Activated naive CD4-positive, alpha-beta T cell treated with anti-CD3 and anti-CD28 coated beads for 36 hours (primary cell): ENCODE results near the gene GABRG3. TPM values are rescaled to one million over a fixed set of nuclear protein-coding genes. Genes with fewer than 3 reads are reported as not detected.
"Not testable (repeated sequence)": the region's sequence is repeated elsewhere in the genome, so short reads cannot be mapped to it uniquely, and the experiment has no call there.

Experiments used
- CTCF ChIA-PET: fragments of 350-600 bp; sonication (Branson Sonifier 250); formaldehyde crosslinking; loops from one replicate; lab custom pipeline; 2021; ENCODE audit warnings: antibody characterized with exemption; lab: Charles Lee
- DNase-seq: peaks from one replicate; pipeline ENCODE4 v3.0.0-alpha.2; 2020
- H3K27ac Mint-ChIP-seq: one replicate; pipeline ENCODE4 v1.8.0; 2021; ENCODE audit warnings: mild to moderate bottlenecking, mixed read lengths
- H3K27me3 Mint-ChIP-seq: one replicate; pipeline ENCODE4 v1.8.0; 2021; ENCODE audit warnings: low read depth, mixed read lengths
- H3K36me3 Mint-ChIP-seq: one replicate; pipeline ENCODE4 v1.8.0; 2021; ENCODE audit warnings: low read depth, mixed read lengths
- H3K4me1 Mint-ChIP-seq: one replicate; pipeline ENCODE4 v1.8.0; 2021; ENCODE audit warnings: low read depth, mixed read lengths
- H3K4me3 Mint-ChIP-seq: one replicate; pipeline ENCODE4 v1.8.0; 2021; ENCODE audit warnings: mild to moderate bottlenecking, moderate library complexity, mixed read lengths
- H3K9me3 Mint-ChIP-seq: one replicate; pipeline ENCODE4 v1.8.0; 2021; ENCODE audit warnings: mixed read lengths
- intact Hi-C: fragments of 100-400 bp; cut with micrococcal nuclease; formaldehyde crosslinking; loops from one replicate; pipeline ENCODE4 v1.15.1; 2023
- total RNA-seq, 2 experiments: library from RNA; stranded (reverse); gene quantifications; one replicate each; pipeline ENCODE4 v1.2.3, GENCODE V29; 2021

GABRG3 gene
- total RNA-seq, 2 experiments from 2014 or later, result not detected

GRCh38 chr15:27342991-27343390 lies 372.0 kb downstream of the GABRG3 start:
- H3K4me3 Mint-ChIP-seq, result no peak overlapping the region
- no peak overlapping the region for H3K27ac Mint-ChIP-seq
- no peaks in the 10 kb centered on the region for H3K36me3 Mint-ChIP-seq
- H3K9me3 Mint-ChIP-seq, result no peaks in the 10 kb centered on the region
- H3K4me1 Mint-ChIP-seq, result no peaks in the 10 kb centered on the region
- no peak for DNase-seq
- no peaks in the 10 kb centered on the region for H3K27me3 Mint-ChIP-seq
- CTCF ChIA-PET, result no interaction called here
- intact Hi-C loops, result no loop called here

DNA sequence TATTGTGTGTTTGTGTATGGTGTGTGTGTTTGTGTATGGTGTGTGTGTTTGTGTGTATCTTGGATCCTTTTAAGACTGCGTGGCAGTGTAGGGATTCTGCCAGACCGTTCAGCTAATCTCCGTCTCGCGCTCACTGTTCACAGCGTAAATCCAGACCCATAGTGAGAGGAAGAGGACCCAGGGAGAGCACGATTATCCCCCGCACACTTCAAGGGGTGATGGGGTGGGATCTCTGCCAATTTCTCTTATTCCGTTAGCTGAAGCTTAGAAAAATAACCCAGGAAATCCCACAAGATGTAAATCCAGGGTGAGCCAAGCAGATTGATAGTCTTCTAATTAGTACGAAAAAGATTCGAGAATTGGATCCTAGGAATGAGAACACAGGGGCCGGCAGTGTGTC lies 381.2 kb downstream of the GABRG3 start:
- Mint-ChIP-seq H3K27ac (no peak overlapping the region), H3K36me3 (no peaks in the 10 kb centered on the region), H3K9me3 (peaks cover 4% of the 10 kb centered on the region), H3K4me3 (no peak overlapping the region), H3K4me1 (no peaks in the 10 kb centered on the region), H3K27me3 (no peaks in the 10 kb centered on the region)
- CTCF ChIA-PET, result interaction anchor here (0.6 kb wide), 1 partner anchor 9 kb away, joined by 3 read pairs; no protein-coding TSS in a partner anchor
- intact Hi-C loops, result no loop called here
- DNase-seq, result no peak

DNA sequence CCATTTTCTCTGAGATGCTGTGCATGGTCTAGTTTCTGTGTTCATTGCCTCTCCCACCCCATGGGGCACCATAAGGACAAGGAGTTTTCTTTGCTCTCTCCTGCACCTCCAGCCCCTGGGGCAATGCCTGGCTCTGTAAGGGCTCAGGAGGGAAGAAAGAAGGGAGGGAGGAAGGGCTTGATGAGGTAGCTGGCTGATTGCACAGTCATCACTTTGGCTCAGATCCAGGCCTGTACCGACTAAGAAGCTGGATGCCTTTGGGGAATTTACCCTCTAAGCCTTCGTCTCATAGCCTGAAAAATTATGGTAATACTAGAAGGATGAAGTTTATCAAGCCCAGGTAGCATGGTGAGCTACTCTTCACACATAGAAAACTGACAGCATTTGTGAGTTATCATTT lies 382.9 kb downstream of the GABRG3 start:
- peaks cover 4% of the 10 kb centered on the region for H3K9me3 Mint-ChIP-seq
- DNase-seq, result no peak
- intact Hi-C loops, result no loop called here
- H3K27me3 Mint-ChIP-seq, result no peaks in the 10 kb centered on the region
- no peaks in the 10 kb centered on the region for H3K4me1 Mint-ChIP-seq
- no peak overlapping the region for H3K27ac Mint-ChIP-seq
- CTCF ChIA-PET, result no interaction called here
- no peak overlapping the region for H3K4me3 Mint-ChIP-seq
- no peaks in the 10 kb centered on the region for H3K36me3 Mint-ChIP-seq

- no peaks in the 10 kb centered on the region for H3K4me1 Mint-ChIP-seq
- H3K27ac Mint-ChIP-seq, result no peak overlapping the region
- H3K9me3 Mint-ChIP-seq, result no peaks in the 10 kb centered on the region
- H3K27me3 Mint-ChIP-seq, result no peaks in the 10 kb centered on the region
- H3K36me3 Mint-ChIP-seq, result no peaks in the 10 kb centered on the region
- no peak overlapping the region for H3K4me3 Mint-ChIP-seq
- intact Hi-C loops, result loop anchor here (5.0 kb wide), 2 partner anchors 302 to 467 kb away; no protein-coding TSS in a partner anchor
- CTCF ChIA-PET, result interaction anchor here (0.6 to 2.2 kb wide), 5 partner anchors 12 to 467 kb away, joined by 3 to 11 read pairs (median 3); no protein-coding TSS in a partner anchor
- no peak for DNase-seq
These were observed 387.9 kb downstream of the GABRG3 start for GRCh38 chr15:27358751-27359434.

DNA sequence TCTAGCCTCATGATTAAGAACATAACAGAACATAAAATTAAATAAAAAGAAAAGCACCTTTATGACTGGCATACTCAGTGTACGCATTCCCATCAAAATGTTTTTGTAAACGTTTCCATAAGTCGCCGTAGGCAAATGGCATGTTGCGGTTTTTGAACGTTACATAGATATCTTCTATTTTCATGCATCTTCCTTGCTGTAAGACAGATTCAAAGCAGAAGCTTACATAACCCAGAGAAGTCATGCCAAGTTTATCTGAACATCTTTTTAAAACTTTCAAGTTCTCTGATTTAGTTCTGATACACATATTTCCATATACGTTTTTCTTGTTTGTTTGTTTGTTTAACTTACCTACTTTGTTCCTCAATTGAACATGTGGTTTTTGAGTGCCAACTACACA lies 388.6 kb downstream of the GABRG3 start:
- CTCF ChIA-PET, result interaction anchor here (0.8 to 2.2 kb wide), 3 partner anchors 13 to 468 kb away, joined by 3 to 11 read pairs (median 7); no protein-coding TSS in a partner anchor
- DNase-seq, result no peak
- Mint-ChIP-seq H3K9me3 (no peaks in the 10 kb centered on the region), H3K27ac (no peak overlapping the region), H3K4me3 (no peak overlapping the region), H3K4me1 (no peaks in the 10 kb centered on the region), H3K27me3 (no peaks in the 10 kb centered on the region), H3K36me3 (no peaks in the 10 kb centered on the region)
- intact Hi-C loops, result loop anchor here (5.0 kb wide), 2 partner anchors 302 to 467 kb away; no protein-coding TSS in a partner anchor

- intact Hi-C loops, result no loop called here
- Mint-ChIP-seq H3K27ac (no peak overlapping the region), H3K4me3 (no peak overlapping the region), H3K9me3 (peaks cover 2% of the 10 kb centered on the region), H3K36me3 (no peaks in the 10 kb centered on the region), H3K4me1 (no peaks in the 10 kb centered on the region), H3K27me3 (no peaks in the 10 kb centered on the region)
- CTCF ChIA-PET, result interaction anchor here (0.6 to 1.8 kb wide), 3 partner anchors 49 to 469 kb away, joined by 3 to 7 read pairs (median 3); no protein-coding TSS in a partner anchor
- no peak for DNase-seq
These were observed 389.3 kb downstream of the GABRG3 start for GRCh38 chr15:27360316-27360715.

DNA sequence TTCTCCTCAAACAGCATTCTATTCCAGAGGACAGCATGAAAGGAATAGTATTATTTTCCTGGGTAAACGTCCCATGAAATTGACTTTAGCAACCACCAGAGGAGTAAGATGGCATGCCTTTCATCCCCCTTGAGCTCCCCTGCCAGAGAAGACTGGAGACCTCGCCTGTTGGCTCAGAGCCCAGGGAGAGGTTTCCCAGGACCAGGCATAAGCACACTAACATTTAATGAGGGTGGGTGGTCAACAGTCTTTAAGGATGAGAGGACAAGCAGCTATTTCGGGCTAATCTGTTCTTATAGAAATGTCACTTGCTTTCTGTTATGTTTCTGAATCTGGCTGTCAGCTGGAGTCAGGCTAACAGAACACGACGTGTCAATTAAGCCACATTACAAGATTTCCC lies 390.5 kb downstream of the GABRG3 start:
- H3K4me3 Mint-ChIP-seq, result no peak overlapping the region
- no peaks in the 10 kb centered on the region for H3K36me3 Mint-ChIP-seq

DNA sequence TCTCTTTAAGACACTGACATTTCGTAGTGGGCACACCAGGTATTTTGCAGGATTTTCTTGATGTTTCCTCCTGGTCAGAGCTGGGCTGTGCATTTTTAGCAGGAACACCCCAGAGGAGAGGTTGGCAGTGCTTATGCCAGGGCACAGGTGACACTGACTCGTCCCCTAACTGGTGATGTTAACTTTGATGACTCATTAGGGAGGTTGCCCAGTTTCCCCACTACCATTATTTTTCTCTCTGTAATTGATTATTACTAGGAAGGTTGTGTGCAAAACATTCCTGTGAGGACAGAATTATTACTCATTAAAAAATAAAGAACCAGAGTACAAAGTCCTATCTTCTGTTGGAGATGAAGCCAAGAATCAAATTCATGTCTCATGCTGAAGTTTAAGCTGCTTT lies 394.5 kb downstream of the GABRG3 start:
- DNase-seq, result no peak
- intact Hi-C loops, result no loop called here
- Mint-ChIP-seq H3K27ac (no peak overlapping the region), H3K4me3 (no peak overlapping the region), H3K4me1 (no peaks in the 10 kb centered on the region), H3K27me3 (no peaks in the 10 kb centered on the region), H3K9me3 (peaks cover 5% of the 10 kb centered on the region), H3K36me3 (no peaks in the 10 kb centered on the region)
- CTCF ChIA-PET, result no interaction called here

More for the DNA sequence above, 390.5 kb downstream of the GABRG3 start:
- no peaks in the 10 kb centered on the region for H3K27me3 Mint-ChIP-seq
- DNase-seq, result no peak
- no peaks in the 10 kb centered on the region for H3K4me1 Mint-ChIP-seq
- no peak overlapping the region for H3K27ac Mint-ChIP-seq
- CTCF ChIA-PET, result interaction anchor here (0.7 kb wide), 1 partner anchor 9 kb away, joined by 3 read pairs; no protein-coding TSS in a partner anchor
- peaks cover 3% of the 10 kb centered on the region for H3K9me3 Mint-ChIP-seq
- intact Hi-C loops, result no loop called here

DNA sequence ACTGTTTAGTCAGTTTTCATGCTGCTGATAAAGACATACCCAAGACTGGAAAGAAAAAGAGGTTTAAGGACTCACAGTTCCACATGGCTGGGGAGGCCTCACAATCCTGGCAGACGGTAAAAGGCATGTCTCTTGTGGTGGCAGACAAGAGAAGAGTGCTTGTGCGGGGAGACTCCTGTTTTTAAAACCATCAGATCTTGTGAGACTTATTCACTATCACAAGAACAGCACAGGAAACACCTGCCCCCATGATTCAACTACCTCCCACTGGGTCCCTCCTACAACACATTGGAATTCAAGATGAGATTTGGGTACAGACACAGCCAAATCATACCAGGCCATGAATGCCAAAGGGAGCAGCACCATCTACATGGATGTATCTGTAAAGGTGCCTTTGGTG lies 406.4 kb downstream of the GABRG3 start:
- intact Hi-C loops, H3K36me3 Mint-ChIP-seq, H3K9me3 Mint-ChIP-seq, H3K27ac Mint-ChIP-seq, CTCF ChIA-PET, H3K27me3 Mint-ChIP-seq, H3K4me1 Mint-ChIP-seq, H3K4me3 Mint-ChIP-seq, DNase-seq: not testable (repeated sequence)

- no peak for DNase-seq
- CTCF ChIA-PET, result interaction anchor here (0.5 kb wide), 1 partner anchor 324 kb away, joined by 4 read pairs; no protein-coding TSS in a partner anchor
- H3K4me3 Mint-ChIP-seq, result no peak overlapping the region
- no peaks in the 10 kb centered on the region for H3K4me1 Mint-ChIP-seq
- H3K9me3 Mint-ChIP-seq, result peaks cover 12% of the 10 kb centered on the region
- no peaks in the 10 kb centered on the region for H3K27me3 Mint-ChIP-seq
- intact Hi-C loops, result no loop called here
- no peak overlapping the region for H3K27ac Mint-ChIP-seq
- H3K36me3 Mint-ChIP-seq, result no peaks in the 10 kb centered on the region
These were observed 411.5 kb downstream of the GABRG3 start for GRCh38 chr15:27382361-27383025.

DNA sequence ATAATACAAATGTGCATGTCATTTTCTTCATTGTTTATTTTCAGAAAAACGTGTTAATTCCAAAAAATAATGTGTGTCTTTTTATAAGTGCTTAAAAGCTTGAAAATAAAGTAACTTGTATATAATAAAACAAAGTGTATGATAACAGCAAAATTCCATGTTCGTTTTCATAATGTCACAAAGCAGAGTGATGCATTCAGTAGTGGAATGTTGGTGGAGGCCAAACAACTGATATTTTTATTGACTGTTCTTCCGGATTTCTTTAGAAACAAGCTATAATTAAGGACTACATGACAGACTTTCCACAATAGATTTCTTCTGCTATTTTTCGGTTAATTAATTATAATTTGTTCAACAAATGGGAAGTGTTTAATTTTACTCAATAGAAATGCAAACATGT lies 412.7 kb downstream of the GABRG3 start:
- Mint-ChIP-seq H3K9me3 (peaks cover 12% of the 10 kb centered on the region), H3K36me3 (no peaks in the 10 kb centered on the region)

DNA sequence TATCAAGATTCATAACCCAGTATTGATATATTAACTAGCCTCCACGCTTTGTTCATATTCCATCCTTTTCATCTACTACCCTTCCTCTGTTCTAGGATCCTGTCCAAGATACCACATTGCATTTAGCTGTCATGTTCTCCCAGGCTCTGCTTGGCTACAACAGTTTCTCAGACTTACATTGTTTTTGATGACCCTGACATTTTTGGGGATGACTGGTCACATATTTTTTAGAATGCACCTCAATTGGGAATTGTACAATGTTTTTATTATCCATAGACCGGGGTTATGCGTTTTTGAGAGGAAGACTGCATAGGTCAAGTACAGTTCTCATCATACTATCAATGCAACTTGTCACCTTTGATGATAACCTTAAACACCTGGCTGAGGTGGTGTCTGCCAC lies 421.2 kb downstream of the GABRG3 start:
- no peaks in the 10 kb centered on the region for H3K36me3 Mint-ChIP-seq
- no peak overlapping the region for H3K27ac Mint-ChIP-seq
- CTCF ChIA-PET, result no interaction called here
- H3K4me1 Mint-ChIP-seq, result no peaks in the 10 kb centered on the region
- H3K4me3 Mint-ChIP-seq, result no peak overlapping the region
- H3K27me3 Mint-ChIP-seq, result no peaks in the 10 kb centered on the region
- no peak for DNase-seq
- H3K9me3 Mint-ChIP-seq, result peaks cover 7% of the 10 kb centered on the region
- intact Hi-C loops, result no loop called here

More for the DNA sequence above, 412.7 kb downstream of the GABRG3 start:
- Mint-ChIP-seq H3K4me3 (no peak overlapping the region), H3K4me1 (no peaks in the 10 kb centered on the region), H3K27ac (no peak overlapping the region), H3K27me3 (no peaks in the 10 kb centered on the region)
- CTCF ChIA-PET, result no interaction called here
- DNase-seq, result no peak
- intact Hi-C loops, result no loop called here
